GM19099 (cell line): Measurements from ENCODE around the gene EXOSC10.

Source experiments
- POLR2A ChIP-seq: IDR thresholded peaks from 3 replicates; pipeline ENCODE4 v1.6.1; 2011; ENCODE audit warnings: low read depth; ENCODE audit not compliant: insufficient read length; ENCODE audit errors: extremely low read depth

The EXOSC10 gene

GRCh38 chr1:11071463-11072215, 28.0 kb downstream of the EXOSC10 start:
- no peak for TF ChIP-seq POLR2A

- no peak for TF ChIP-seq POLR2A
Observed at GRCh38 chr1:11070876-11071275, 28.8 kb downstream of the EXOSC10 start.

- no peak for TF ChIP-seq POLR2A
Observed at GRCh38 chr1:11068600-11069473, 30.8 kb downstream of the EXOSC10 start.

GRCh38 chr1:11067716-11068599, 31.7 kb downstream of the EXOSC10 start:
- no peak for TF ChIP-seq POLR2A

GRCh38 chr1:11065796-11066195, 33.9 kb downstream of the EXOSC10 start:
- no peak for TF ChIP-seq POLR2A

- TF ChIP-seq POLR2A, result no peak
Observed at GRCh38 chr1:11064942-11065341, 34.7 kb downstream of the EXOSC10 start.

GRCh38 chr1:11062965-11063401, 36.7 kb downstream of the EXOSC10 start:
- TF ChIP-seq POLR2A, result no peak

GRCh38 chr1:11061652-11062365, 37.9 kb downstream of the EXOSC10 start:
- TF ChIP-seq POLR2A, result no peak

GRCh38 chr1:11059968-11060830, 39.5 kb downstream of the EXOSC10 start, which contains the start of gene SRM:
SRM (minus strand) TSS chr1:11060018; CDS start chr1:11059943, 75 bp downstream.
- TF ChIP-seq POLR2A, result peak; percentile 74

- TF ChIP-seq POLR2A, result no peak
Observed at GRCh38 chr1:11059155-11059967, 40.3 kb downstream of the EXOSC10 start.

GRCh38 chr1:11058595-11059154, 41.0 kb downstream of the EXOSC10 start:
- no peak for TF ChIP-seq POLR2A

GRCh38 chr1:11058026-11058425, 41.6 kb downstream of the EXOSC10 start:
- TF ChIP-seq POLR2A, result no peak
